ENCODE results near the gene EIF4G3. TPM values are rescaled to one million over a fixed set of nuclear protein-coding genes. Genes with fewer than 3 reads are reported as not detected.

Gene EIF4G3
- total and polyA plus RNA-seq, 7 donors = 11.3 to 58.1 (median 39.5) TPM

DNA sequence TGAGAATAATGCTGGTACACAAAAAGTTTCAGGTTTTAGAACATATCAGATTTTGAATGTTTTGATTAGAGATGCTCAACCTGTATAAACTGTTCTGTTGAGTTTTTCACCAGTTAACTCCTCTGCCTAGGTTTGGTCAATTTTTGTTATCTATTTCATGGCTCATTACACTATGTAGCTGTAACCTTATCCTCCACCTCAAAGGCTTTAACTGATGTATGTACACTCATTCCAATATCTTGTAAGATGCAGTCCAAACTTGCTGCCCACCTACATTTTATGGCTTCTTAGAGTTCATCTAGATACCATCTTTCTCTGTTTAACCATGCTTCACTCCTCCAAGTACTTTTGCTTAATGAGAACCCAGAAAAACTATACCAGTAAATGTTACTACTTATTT is 107.8 kb downstream of the EIF4G3 start:
- Histone ChIP-seq H3K36me3 (ENCODE audit: insufficient read depth in 1 of 2, low read depth in 1 of 2) (no peaks in the 10 kb centered on the region), H3K9me3 (no peaks in the 10 kb centered on the region), H3K27me3 (ENCODE audit: insufficient read depth in 3 of 3, low read length in 2 of 3) (no peaks in the 10 kb centered on the region), H3K27ac (no peak overlapping the region), H3K4me3 (no peak overlapping the region), H3K4me1 (peaks cover 18% of the 10 kb centered on the region)
- ATAC-seq (no peak), DNase-seq (no peak)
- TF ChIP-seq, protein P1, sequence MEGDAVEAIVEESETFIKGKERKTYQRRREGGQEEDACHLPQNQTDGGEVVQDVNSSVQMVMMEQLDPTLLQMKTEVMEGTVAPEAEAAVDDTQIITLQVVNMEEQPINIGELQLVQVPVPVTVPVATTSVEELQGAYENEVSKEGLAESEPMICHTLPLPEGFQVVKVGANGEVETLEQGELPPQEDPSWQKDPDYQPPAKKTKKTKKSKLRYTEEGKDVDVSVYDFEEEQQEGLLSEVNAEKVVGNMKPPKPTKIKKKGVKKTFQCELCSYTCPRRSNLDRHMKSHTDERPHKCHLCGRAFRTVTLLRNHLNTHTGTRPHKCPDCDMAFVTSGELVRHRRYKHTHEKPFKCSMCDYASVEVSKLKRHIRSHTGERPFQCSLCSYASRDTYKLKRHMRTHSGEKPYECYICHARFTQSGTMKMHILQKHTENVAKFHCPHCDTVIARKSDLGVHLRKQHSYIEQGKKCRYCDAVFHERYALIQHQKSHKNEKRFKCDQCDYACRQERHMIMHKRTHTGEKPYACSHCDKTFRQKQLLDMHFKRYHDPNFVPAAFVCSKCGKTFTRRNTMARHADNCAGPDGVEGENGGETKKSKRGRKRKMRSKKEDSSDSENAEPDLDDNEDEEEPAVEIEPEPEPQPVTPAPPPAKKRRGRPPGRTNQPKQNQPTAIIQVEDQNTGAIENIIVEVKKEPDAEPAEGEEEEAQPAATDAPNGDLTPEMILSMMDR (IDR thresholded peaks at IDR 0.05) = no peak
- intact Hi-C loops (cut with DNase I) = no loop called here

DNA sequence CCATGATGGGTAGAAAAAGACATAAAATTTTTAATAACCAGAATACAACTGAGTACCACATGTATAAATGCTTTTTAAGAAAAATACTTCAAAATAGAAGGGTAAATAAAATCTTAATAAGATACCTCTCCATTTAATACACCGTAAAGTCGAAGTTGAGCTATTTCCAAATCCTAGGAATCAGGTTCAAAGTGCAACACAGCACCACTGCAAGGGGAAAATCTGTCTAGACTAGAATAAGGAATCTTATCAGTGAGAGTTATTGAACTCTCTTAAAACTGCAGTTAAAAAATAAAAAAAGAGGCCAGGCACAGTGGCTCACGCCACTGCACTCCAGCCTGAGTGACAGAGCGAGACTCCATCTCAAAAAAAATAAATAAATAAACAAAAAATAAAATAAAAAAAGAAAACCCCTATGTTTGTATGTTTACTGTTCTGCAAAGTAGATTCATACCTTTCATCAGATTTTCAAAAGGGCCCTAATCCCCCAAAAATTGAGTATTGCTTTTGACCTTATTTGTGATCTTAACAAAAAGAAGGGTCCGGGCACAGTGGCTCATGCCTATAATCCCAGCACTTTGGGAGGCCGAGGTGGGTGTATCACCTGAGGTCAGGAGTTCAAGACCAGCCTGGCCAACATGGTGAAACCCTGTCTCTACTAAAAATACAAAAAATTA is 109.0 kb downstream of the EIF4G3 start:
- ATAC-seq (no peak), DNase-seq (no peak)
- Histone ChIP-seq H3K27me3 (ENCODE audit: insufficient read depth in 3 of 3, low read length in 2 of 3) (no peaks in the 10 kb centered on the region), H3K27ac (no peak overlapping the region), H3K36me3 (ENCODE audit: insufficient read depth in 1 of 2, low read depth in 1 of 2) (no peaks in the 10 kb centered on the region), H3K4me1 (peaks cover 13% of the 10 kb centered on the region), H3K4me3 (no peak overlapping the region), H3K9me3 (no peaks in the 10 kb centered on the region)
- intact Hi-C loops (cut with DNase I) = no loop called here
- WGBS, 3 donors = 89 to 93% (median 91%) methylated on average over 6 of the region's 6 CpGs
- TF ChIP-seq, protein P1 (IDR thresholded peaks at IDR 0.05) = no peak

DNA sequence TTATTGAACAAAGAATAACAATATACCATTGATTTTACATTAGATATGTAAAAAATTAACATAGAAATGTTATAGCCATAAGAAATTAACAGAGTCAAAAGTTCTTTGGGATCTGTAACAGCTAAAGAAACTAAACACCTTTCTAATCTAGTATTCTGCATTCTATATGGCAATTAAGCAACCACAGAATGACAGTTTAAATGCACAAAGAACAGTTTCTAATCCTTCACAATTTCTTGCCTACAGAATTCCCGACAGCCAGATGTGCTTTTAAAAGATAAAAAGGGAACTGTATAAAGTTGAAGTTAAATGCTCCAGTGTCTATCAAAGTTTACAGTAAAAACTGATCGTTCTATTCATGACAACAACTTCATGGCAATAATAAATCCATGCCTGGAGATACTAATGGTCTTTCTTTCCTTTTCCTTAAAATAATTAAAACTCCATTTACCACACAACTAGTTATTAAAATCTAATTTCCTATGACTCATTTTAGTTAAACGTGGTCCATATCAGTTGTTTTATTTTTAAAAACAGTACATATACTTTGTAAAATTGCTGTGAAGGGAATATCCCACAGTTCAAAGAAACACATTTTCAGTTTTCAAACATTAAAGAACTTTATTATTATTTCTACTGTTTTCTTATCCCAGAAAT is 110.2 kb downstream of the EIF4G3 start:
- Histone ChIP-seq H3K4me3 (no peak overlapping the region), H3K36me3 (ENCODE audit: insufficient read depth in 1 of 2, low read depth in 1 of 2) (no peaks in the 10 kb centered on the region), H3K9me3 (no peaks in the 10 kb centered on the region), H3K27ac (no peak overlapping the region), H3K4me1 (peaks cover 10% of the 10 kb centered on the region), H3K27me3 (ENCODE audit: insufficient read depth in 3 of 3, low read length in 2 of 3) (no peaks in the 10 kb centered on the region)
- WGBS, 3 donors = 59 to 64% (median 62%) methylated on average over 3 of the region's 3 CpGs
- intact Hi-C loops (cut with DNase I) = no loop called here
- ATAC-seq (no peak), DNase-seq (no peak)
- TF ChIP-seq, protein P1 (IDR thresholded peaks at IDR 0.05) = no peak

DNA sequence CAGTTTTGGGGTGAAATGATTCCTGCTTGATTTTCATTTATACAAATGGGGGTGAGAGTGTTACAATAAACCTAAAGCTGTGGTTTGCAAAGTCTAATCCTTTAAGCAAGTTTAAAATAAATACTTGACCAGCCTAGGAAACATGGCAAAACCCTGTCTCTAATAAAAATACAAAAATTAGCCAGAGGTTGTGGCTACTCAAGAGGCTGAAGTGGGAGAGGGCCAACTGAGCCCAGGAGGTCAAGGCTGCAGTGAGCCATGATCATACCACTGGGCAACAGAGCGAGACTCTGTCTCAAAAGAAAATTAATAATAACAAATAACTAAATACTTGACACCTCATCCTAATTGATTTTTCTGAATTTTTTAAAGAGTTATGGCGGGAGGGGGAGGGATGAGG is 110.8 kb downstream of the EIF4G3 start:
- no peak for DNase-seq
- intact Hi-C loops (cut with DNase I) = no loop called here
- no peaks in the 10 kb centered on the region for H3K9me3 ChIP-seq
- no peak for ATAC-seq
- no peak overlapping the region for H3K27ac ChIP-seq
- peaks cover 10% of the 10 kb centered on the region for H3K4me1 ChIP-seq
- TF ChIP-seq, protein P1 (IDR thresholded peaks at IDR 0.05) = no peak
- no peak overlapping the region for H3K4me3 ChIP-seq
- no peaks in the 10 kb centered on the region for H3K36me3 ChIP-seq (ENCODE audit: insufficient read depth in 1 of 2, low read depth in 1 of 2)
- whole genome bisulfite sequencing, 3 donors = 96 to 99% (median 98%) methylated on average over 2 of the region's 2 CpGs
- H3K27me3 ChIP-seq (ENCODE audit: insufficient read depth in 3 of 3, low read length in 2 of 3) = no peaks in the 10 kb centered on the region
